ENCODE measurements around the gene ELOVL5.
A peak's percentile ranks its signal among the peaks of the same experiment; 100 is the strongest.

Gene ELOVL5

DNA sequence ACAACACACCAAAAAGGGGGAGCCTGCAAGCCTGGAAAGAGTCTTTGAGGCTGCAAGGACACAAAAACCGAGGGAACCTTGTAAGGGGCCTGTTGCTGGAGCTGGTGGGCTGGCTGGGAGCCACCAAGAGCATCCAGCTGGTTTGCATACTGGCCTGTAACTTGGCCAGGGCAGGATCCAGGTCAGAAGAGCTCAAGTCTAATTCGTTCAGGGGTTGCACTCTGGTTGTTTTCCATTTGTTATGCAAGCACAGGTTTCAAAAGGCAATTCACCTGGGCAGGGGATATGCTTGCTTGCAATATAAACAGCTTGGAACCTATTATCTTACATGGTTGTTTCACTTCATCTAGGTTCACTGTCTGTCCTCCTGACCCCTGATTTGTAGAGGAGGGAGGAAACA, 101.8 kb downstream of the ELOVL5 start:
- DNase-seq (ENCODE audit: low read depth) = no peak
- TF ChIP-seq, protein P1, sequence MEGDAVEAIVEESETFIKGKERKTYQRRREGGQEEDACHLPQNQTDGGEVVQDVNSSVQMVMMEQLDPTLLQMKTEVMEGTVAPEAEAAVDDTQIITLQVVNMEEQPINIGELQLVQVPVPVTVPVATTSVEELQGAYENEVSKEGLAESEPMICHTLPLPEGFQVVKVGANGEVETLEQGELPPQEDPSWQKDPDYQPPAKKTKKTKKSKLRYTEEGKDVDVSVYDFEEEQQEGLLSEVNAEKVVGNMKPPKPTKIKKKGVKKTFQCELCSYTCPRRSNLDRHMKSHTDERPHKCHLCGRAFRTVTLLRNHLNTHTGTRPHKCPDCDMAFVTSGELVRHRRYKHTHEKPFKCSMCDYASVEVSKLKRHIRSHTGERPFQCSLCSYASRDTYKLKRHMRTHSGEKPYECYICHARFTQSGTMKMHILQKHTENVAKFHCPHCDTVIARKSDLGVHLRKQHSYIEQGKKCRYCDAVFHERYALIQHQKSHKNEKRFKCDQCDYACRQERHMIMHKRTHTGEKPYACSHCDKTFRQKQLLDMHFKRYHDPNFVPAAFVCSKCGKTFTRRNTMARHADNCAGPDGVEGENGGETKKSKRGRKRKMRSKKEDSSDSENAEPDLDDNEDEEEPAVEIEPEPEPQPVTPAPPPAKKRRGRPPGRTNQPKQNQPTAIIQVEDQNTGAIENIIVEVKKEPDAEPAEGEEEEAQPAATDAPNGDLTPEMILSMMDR (IDR thresholded peaks at IDR 0.05; ENCODE audit: low read depth, low read length, missing control alignments) = no peak
- H3K4me3 ChIP-seq (ENCODE audit: low read depth, low read length) = no peak overlapping the region

DNA sequence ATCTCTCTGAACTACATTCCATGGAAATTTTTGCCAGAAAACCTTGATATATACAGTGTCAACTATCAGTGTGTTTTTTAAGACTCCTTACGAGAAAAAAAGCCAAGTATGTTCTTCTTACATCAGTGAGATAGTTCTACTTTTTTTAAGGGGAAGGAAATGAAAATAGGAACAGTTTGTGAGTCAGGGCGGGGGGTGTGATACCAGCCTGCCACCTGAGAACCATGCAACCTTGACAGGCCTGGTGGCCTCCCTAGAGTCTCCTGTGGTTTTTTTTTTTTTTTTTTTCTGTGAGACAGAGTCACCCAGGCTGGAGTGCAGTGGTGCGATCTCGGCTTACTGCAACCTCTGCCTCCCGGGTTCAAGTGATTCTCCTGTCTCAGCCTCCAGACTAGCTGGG, 103.8 kb downstream of the ELOVL5 start:
- no peak overlapping the region for H3K4me3 ChIP-seq (ENCODE audit: low read depth, low read length)
- DNase-seq (ENCODE audit: low read depth) = peak; percentile 67
- TF ChIP-seq, protein P1 (IDR thresholded peaks at IDR 0.05; ENCODE audit: low read depth, low read length, missing control alignments) = no peak

DNA sequence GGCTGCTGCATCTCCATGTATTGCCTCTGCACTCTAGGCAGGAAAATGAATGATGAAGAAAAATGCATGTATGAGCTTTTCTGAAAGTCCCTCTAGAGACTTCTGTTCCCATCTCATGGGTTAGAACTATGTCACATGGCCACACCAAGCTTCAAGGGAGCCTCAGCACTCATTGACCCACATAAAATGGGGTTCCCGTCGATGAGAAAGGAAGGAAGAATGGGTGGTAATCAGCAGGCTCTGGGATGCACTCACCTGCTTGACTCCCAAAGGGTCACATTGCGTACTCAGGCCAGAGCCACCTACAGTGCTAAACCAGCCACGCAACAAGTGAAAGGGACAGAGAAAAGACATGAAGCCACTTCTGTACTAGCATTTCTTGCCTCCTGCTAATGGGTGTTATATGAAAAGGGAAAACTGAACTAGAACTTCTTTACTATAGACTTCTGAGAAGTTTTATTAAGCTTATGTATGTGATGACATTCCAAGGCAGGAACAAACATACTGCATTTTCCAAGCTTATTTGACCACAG, 104.3 kb downstream of the ELOVL5 start:
- H3K4me3 ChIP-seq (ENCODE audit: low read depth, low read length) = no peak overlapping the region
- TF ChIP-seq, protein P1 (IDR thresholded peaks at IDR 0.05; ENCODE audit: low read depth, low read length, missing control alignments) = no peak
- no peak for DNase-seq (ENCODE audit: low read depth)

DNA sequence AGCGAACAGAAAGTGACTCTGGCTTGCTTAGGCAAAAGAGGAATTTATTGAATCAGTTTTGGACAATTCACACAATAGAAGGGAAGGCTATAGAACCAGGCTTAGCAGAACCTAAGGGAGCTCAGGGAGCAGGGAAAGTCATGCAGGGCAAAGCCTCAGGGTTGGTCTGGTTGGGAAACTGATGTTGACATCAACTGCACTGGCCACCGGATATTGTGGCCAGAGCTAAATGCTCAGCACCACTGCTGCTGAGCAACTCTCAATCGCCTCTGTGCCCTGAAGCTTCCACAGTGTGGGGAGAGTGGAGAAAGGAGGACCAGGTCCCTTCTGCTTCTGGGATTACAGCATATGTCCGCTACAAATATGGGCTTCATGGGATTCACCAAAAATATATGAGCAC, 106.8 kb downstream of the ELOVL5 start:
- TF ChIP-seq, protein P1 (IDR thresholded peaks at IDR 0.05; ENCODE audit: low read depth, low read length, missing control alignments) = no peak
- H3K4me3 ChIP-seq (ENCODE audit: low read depth, low read length) = no peak overlapping the region
- DNase-seq (ENCODE audit: low read depth) = no peak

DNA sequence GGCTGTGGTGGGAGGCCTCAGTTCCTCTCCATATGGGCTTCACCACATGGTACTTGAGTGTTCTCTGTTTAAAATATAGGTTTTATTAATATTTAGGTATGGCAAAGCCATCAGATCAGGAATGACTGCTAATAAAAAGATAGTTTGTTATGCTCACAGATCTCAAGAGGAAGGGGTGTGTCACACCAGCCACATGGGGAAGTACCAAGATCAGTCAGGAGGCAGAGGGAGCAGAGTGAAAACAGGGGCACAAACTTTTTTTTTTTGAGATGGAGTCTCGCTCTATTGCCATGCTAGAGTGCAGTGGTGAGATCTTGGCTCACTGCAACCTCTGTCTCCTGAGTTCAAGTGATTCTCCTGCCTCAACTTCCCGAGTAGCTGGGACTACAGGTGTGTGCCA, 108.0 kb downstream of the ELOVL5 start:
- H3K4me3 ChIP-seq (ENCODE audit: low read depth, low read length) = no peak overlapping the region
- TF ChIP-seq, protein P1 (IDR thresholded peaks at IDR 0.05; ENCODE audit: low read depth, low read length, missing control alignments) = no peak
- DNase-seq (ENCODE audit: low read depth) = no peak

DNA sequence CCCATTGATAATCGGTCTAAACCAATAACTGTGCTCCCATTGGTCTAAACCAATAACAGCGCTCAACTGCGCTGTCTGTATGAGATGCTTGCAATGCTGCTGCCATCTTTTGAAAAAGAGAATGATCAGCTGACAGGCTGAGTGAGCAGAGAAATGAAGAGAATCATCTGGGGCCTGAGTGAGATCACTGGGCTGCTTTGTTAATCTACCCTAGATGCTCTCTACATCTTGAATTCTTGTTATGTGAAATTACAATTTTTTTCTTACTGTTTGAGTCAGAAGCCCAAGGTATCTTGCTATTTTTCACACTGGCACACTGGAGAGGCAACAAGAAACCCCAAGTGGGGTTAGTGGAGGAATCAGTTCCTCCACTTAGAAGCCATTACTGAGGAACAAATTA, 108.6 kb downstream of the ELOVL5 start:
- H3K4me3 ChIP-seq (ENCODE audit: low read depth, low read length) = no peak overlapping the region
- TF ChIP-seq, protein P1 (IDR thresholded peaks at IDR 0.05; ENCODE audit: low read depth, low read length, missing control alignments) = no peak
- DNase-seq (ENCODE audit: low read depth) = no peak

DNA sequence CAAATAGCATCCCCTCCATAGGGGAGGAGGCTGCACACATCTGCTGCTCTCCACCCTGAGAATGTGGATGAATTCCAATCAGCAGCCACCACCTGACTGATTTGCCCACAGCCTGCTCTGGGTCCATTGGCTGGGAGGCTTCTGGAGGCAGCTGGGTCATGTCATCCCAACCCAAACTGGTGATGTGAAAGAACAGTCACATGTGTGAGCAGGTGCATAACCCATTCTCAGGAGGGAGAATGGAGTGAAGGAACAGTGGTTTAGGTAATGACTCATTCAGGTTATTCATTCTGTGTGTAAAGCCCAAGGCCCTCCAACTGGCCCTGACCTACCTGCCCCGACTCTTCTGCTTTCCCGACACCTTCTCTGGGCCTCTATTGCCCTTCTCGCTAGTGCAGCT, 109.2 kb downstream of the ELOVL5 start:
- H3K4me3 ChIP-seq (ENCODE audit: low read depth, low read length) = no peak overlapping the region
- TF ChIP-seq, protein P1 (IDR thresholded peaks at IDR 0.05; ENCODE audit: low read depth, low read length, missing control alignments) = no peak
- DNase-seq (ENCODE audit: low read depth) = no peak

Data from GM12864 (cell line).